HUDEP-2 (cell line): ENCODE data around the gene ZNF467.

ENCODE experiments used
- DNase-seq, 76 experiments: peaks; one replicate each; lab custom pipeline; 2025; ENCODE audit not compliant: unreplicated experiment in 76 of 76; lab: John Stamatoyannopoulos, UW

ZNF467 gene

GRCh38 chr7:149787428-149788299 is 14.3 kb upstream of the ZNF467 start:
- peak in 6 of 76 experiments; percentile 3 to 20 (median 12) for DNase-seq

- no peak for DNase-seq
Observed at GRCh38 chr7:149785983-149786382, 12.6 kb upstream of the ZNF467 start.

- DNase-seq = no peak
Observed at GRCh38 chr7:149785402-149785801, 12.0 kb upstream of the ZNF467 start.

GRCh38 chr7:149784251-149784608 is 10.8 kb upstream of the ZNF467 start:
- DNase-seq = no peak

GRCh38 chr7:149783386-149784250 is 10.2 kb upstream of the ZNF467 start:
- DNase-seq = no peak

- DNase-seq = no peak
Observed at GRCh38 chr7:149782682-149783345, 9.4 kb upstream of the ZNF467 start.

- no peak for DNase-seq
Observed at GRCh38 chr7:149781921-149782320, 8.5 kb upstream of the ZNF467 start.

GRCh38 chr7:149780636-149781419 is 7.4 kb upstream of the ZNF467 start:
- no peak for DNase-seq

- DNase-seq = no peak
Observed at GRCh38 chr7:149780056-149780455, 6.7 kb upstream of the ZNF467 start.

GRCh38 chr7:149779502-149779805 is 6.1 kb upstream of the ZNF467 start:
- DNase-seq = no peak

GRCh38 chr7:149778696-149779501 is 5.5 kb upstream of the ZNF467 start:
- no peak for DNase-seq

GRCh38 chr7:149778327-149778637 is 4.9 kb upstream of the ZNF467 start:
- no peak for DNase-seq

GRCh38 chr7:149777551-149778326 is 4.4 kb upstream of the ZNF467 start:
- no peak for DNase-seq

GRCh38 chr7:149776848-149777407 is 3.5 kb upstream of the ZNF467 start:
- no peak for DNase-seq

- DNase-seq = peak in 4 of 76 experiments; percentile 2 to 20 (median 6)
Observed at GRCh38 chr7:149776289-149776688, 2.9 kb upstream of the ZNF467 start.

GRCh38 chr7:149775176-149775556 is 1.8 kb upstream of the ZNF467 start:
- no peak for DNase-seq

- DNase-seq = no peak
Observed at GRCh38 chr7:149774237-149775175, 1.1 kb upstream of the ZNF467 start.

GRCh38 chr7:149772956-149773434 is 393 bp downstream of the ZNF467 start:
- DNase-seq = peak in 1 of 76 experiments; percentile 13
